Liver (tissue), 9 donors: ENCODE data around the gene CETN1. TPM values are rescaled to one million over a fixed set of nuclear protein-coding genes. Genes with fewer than 3 reads are reported as not detected.

ENCODE experiments used
- DNase-seq: peaks from one replicate; pipeline ENCODE4 v3.0.0-alpha.2; 2017; ENCODE audit warnings: low spot score
- H3K27ac ChIP-seq, 2 donors: one replicate each; pipeline ENCODE4 v1.7.0; 2013; ENCODE audit warnings: inconsistent platforms in 2 of 2, low read length in 2 of 2, control low read depth in 1 of 2, low read depth in 1 of 2, mild to moderate bottlenecking in 1 of 2
- H3K27me3 ChIP-seq, 4 donors: one replicate each; pipeline versions ENCODE4 v1.6.1 to v1.7.0; 2013; ENCODE audit warnings: low read length in 3 of 4, inconsistent platforms in 1 of 4, mild to moderate bottlenecking in 1 of 4, moderate library complexity in 1 of 4; ENCODE audit not compliant: control insufficient read depth in 4 of 4, insufficient read depth in 4 of 4
- H3K36me3 ChIP-seq, 4 donors: one replicate each; pipeline versions ENCODE4 v1.6.1 to v1.7.0; 2013; ENCODE audit warnings: low read length in 3 of 4, mild to moderate bottlenecking in 3 of 4, low read depth in 1 of 4, moderate library complexity in 1 of 4; ENCODE audit not compliant: control insufficient read depth in 4 of 4, insufficient read depth in 3 of 4
- H3K4me1 ChIP-seq, 4 donors: one replicate each; pipeline versions ENCODE4 v1.6.1 to v1.7.0; 2013; ENCODE audit warnings: low read length in 3 of 4, mild to moderate bottlenecking in 3 of 4, moderate library complexity in 1 of 4; ENCODE audit not compliant: control insufficient read depth in 4 of 4, insufficient read depth in 4 of 4
- H3K4me3 ChIP-seq, 3 donors: one replicate each; pipeline versions ENCODE4 v1.6.1 to v1.7.0; 2013; ENCODE audit warnings: low read length in 3 of 3, control low read depth in 1 of 3, low read depth in 1 of 3, mild to moderate bottlenecking in 1 of 3
- H3K9ac ChIP-seq, 2 donors: one replicate each; pipeline ENCODE4 v1.7.0; 2013; ENCODE audit warnings: low read length in 2 of 2, mild to moderate bottlenecking in 2 of 2, moderate library complexity in 2 of 2, control low read depth in 1 of 2, low read depth in 1 of 2
- H3K9me3 ChIP-seq, 4 donors: one replicate each; pipeline versions ENCODE4 v1.6.1 to v1.7.0; 2013; ENCODE audit warnings: low read length in 3 of 4; ENCODE audit not compliant: control insufficient read depth in 4 of 4
- ATF3 ChIP-seq: IDR thresholded peaks from 2 replicates; pipeline ENCODE4 v1.6.1; 2016; ENCODE audit warnings: antibody characterized with exemption
- EGR1 ChIP-seq, 2 donors: IDR thresholded peaks; 2 replicates each; pipeline ENCODE4 v1.6.1; 2016 to 2018; ENCODE audit warnings: antibody characterized with exemption in 2 of 2, low read depth in 2 of 2
- FOXA1 ChIP-seq: IDR thresholded peaks from 2 replicates; pipeline ENCODE4 v1.6.1; 2016; ENCODE audit warnings: antibody characterized with exemption
- FOXA2 ChIP-seq: IDR thresholded peaks from 2 replicates; pipeline ENCODE4 v1.6.1; 2016; ENCODE audit warnings: antibody characterized with exemption
- GABPA ChIP-seq, 2 donors: IDR thresholded peaks in 1 of 2; conservative IDR thresholded peaks in 1 of 2; 2 replicates each; pipeline ENCODE4 v1.6.1; 2016; ENCODE audit warnings: antibody characterized with exemption in 2 of 2, mild to moderate bottlenecking in 1 of 2, moderate library complexity in 1 of 2
- HNF4A ChIP-seq, 2 donors: conservative IDR thresholded peaks; 2 replicates each; pipeline ENCODE4 v1.6.1; 2016; ENCODE audit warnings: antibody characterized with exemption in 2 of 2, mild to moderate bottlenecking in 2 of 2
- HNF4G ChIP-seq: IDR thresholded peaks from 2 replicates; pipeline ENCODE4 v1.6.1; 2016; ENCODE audit warnings: antibody characterized with exemption
- JUND ChIP-seq, 2 donors: IDR thresholded peaks; 2 replicates each; pipeline ENCODE4 v1.6.1; 2016; ENCODE audit warnings: antibody characterized with exemption in 2 of 2
- MAX ChIP-seq: IDR thresholded peaks from 2 replicates; pipeline ENCODE4 v1.6.1; 2016; ENCODE audit warnings: antibody characterized with exemption
- NR2F2 ChIP-seq: IDR thresholded peaks from 2 replicates; pipeline ENCODE4 v1.6.1; 2016; ENCODE audit warnings: antibody characterized with exemption
- RAD21 ChIP-seq, 2 donors: IDR thresholded peaks; 2 replicates each; pipeline ENCODE4 v1.6.1; 2016; ENCODE audit warnings: antibody characterized with exemption in 2 of 2, mild to moderate bottlenecking in 2 of 2
- RXRA ChIP-seq, 2 donors: IDR thresholded peaks; 2 replicates each; pipeline ENCODE4 v1.6.1; 2017 to 2018; ENCODE audit warnings: antibody characterized with exemption in 2 of 2, mild to moderate bottlenecking in 1 of 2
- SP1 ChIP-seq: IDR thresholded peaks from 2 replicates; pipeline ENCODE4 v1.6.1; 2018; ENCODE audit warnings: antibody characterized with exemption, mild to moderate bottlenecking
- TAF1 ChIP-seq: conservative IDR thresholded peaks from 2 replicates; pipeline ENCODE4 v1.6.1; 2016; ENCODE audit warnings: antibody characterized with exemption, mild to moderate bottlenecking
- YY1 ChIP-seq: IDR thresholded peaks from 2 replicates; pipeline ENCODE4 v1.6.1; 2016; ENCODE audit warnings: antibody characterized with exemption, mild to moderate bottlenecking
- WGBS: extraction: QIAGEN DNeasy Blood & Tissue Kit; methylation state at CpG from one replicate; pipeline ENCODE4 v1.1.7; 2013; 5-methylcytosine and 5-hydroxymethylcytosine counted together
- polyA plus RNA-seq, 2 donors: library from polyadenylated mRNA; stranded (reverse) in 1 of 2; unstranded in 1 of 2; fragments of 200-250 nt in 1 of 2; fragments of >200 nt in 1 of 2; fragmentation: Nextera tagmentation in 1 of 2; extraction: Ambion mirVana in 1 of 2; gene quantifications; one replicate each; pipeline versions ENCODE4 v1.2.1 to v1.2.3, GENCODE V29; 2013 to 2015
- total RNA-seq, 2 donors: library from RNA; depleted of rRNA; stranded (reverse); fragments of >200 nt; gene quantifications; one replicate each; pipeline ENCODE4 v1.2.3, GENCODE V29; 2014
- TF ChIP-seq, protein P1 (sequence below): IDR thresholded peaks from 2 replicates; pipeline ENCODE4 v1.6.1; 2016; ENCODE audit warnings: antibody characterized with exemption
- TF ChIP-seq, protein P2 (sequence below): IDR thresholded peaks from 2 replicates; pipeline ENCODE4 v1.6.1; 2016; ENCODE audit warnings: antibody characterized with exemption, mild to moderate bottlenecking
- TF ChIP-seq, protein P3 (sequence below): fragments of 150-350 bp; IDR thresholded peaks from 2 replicates; pipeline ENCODE4 v1.5.1; 2017; ENCODE audit warnings: improper control_type of control experiment, low read depth, low read length; ENCODE audit not compliant: missing input control
- donor health status: healthy.
- donor health status: healthy.
- donor health status: healthy.
- donor health status: healthy.
- donor health status: healthy.

CETN1 gene
- total and polyA plus RNA-seq, 4 donors: not detected

DNA sequence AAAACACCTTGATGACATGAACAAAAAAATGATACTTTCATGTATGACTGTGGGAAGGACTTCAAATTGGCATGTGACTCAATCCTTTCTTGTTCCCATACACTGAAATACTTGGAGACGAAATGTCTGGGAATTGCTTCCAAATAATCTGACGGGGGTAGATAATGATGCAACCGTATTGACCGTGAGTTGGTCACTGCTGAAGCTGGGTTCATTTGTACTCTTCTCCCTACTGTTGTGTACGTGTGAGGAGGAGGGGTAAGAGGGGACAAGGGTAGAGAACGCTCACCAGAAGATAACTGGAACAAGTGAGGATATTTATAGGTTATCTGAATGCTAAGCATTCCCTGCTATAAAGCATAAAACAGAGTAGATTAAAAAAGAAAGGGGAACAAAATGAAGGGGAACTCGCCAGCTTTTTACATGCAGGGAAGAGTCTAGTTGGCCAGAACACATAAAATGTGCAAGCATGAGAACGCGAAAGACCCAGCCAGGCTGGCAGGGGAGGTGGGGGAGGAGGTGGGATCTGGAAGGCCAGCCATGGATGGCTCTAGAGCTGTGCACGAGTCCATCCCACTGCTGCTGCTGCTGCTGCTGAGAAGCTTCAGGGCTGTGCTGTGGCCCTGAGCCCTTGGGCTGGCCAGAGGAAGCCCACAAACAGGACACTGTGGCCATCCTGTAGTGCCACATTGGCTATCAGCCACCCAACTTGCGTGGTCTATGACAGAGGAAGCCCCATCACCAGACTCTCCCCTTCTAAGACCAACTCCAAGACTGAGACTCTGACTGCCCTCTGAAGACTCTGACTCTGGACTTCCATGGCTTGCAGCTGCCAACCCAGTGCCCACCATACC lies 15.2 kb upstream of the CETN1 start:
- TF ChIP-seq YY1: no peak
- WGBS: 56% methylated on average over 11 of the region's 11 CpGs
- Histone ChIP-seq H3K4me1 (no peaks in the 10 kb centered on the region), H3K27me3 (no peaks in the 10 kb centered on the region), H3K36me3 (no peaks in the 10 kb centered on the region), H3K4me3 (no peak overlapping the region), H3K9me3 (no peaks in the 10 kb centered on the region), H3K27ac (no peak overlapping the region), H3K9ac (no peak overlapping the region)
- DNase-seq: no peak

DNA sequence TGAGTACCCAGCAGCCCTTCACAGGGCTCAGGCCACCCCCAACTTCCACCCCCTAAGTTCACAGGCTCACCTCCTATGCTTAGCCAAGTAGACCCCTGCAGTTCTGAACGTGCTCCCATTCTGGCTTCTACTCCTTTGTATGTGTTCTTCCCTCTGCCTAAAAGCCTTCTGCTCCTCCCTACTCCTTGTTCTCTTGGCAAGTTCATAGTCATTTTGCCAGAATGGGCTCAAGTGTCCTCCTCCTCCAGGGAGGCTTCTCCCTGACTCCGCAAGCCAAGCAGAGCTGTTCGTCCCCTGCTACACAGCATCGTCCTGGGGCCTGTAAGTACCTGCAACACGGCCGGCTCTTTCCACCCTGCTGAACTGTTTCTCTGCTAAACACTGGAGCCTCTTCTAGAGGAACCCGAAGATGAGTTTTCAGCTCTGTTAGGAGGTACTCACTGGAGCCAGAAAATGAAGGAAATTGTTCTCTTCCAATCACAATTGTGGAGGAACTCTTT lies 14.6 kb upstream of the CETN1 start:
- H3K36me3 ChIP-seq: no peaks in the 10 kb centered on the region
- TF ChIP-seq RXRA (IDR thresholded peaks at IDR 0.05) (no peak), EGR1 (IDR thresholded peaks at IDR 0.05; ENCODE audit: low read depth in 2 of 2) (no peak), MAX (no peak), SP1 (no peak)
- H3K4me1 ChIP-seq: no peaks in the 10 kb centered on the region
- no peaks in the 10 kb centered on the region for H3K27me3 ChIP-seq
- DNase-seq: no peak
- H3K9me3 ChIP-seq: no peaks in the 10 kb centered on the region
- no peak overlapping the region for H3K9ac ChIP-seq
- no peak overlapping the region for H3K27ac ChIP-seq
- H3K4me3 ChIP-seq: no peak overlapping the region
- 89% methylated on average over 7 of the region's 7 CpGs for WGBS

- Histone ChIP-seq H3K4me3 (no peak overlapping the region), H3K9me3 (no peaks in the 10 kb centered on the region), H3K27ac (no peak overlapping the region), H3K27me3 (no peaks in the 10 kb centered on the region), H3K36me3 (no peaks in the 10 kb centered on the region), H3K9ac (no peak overlapping the region), H3K4me1 (no peaks in the 10 kb centered on the region)
- 82% methylated on average over 3 of the region's 3 CpGs for WGBS
- TF ChIP-seq, protein P1, sequence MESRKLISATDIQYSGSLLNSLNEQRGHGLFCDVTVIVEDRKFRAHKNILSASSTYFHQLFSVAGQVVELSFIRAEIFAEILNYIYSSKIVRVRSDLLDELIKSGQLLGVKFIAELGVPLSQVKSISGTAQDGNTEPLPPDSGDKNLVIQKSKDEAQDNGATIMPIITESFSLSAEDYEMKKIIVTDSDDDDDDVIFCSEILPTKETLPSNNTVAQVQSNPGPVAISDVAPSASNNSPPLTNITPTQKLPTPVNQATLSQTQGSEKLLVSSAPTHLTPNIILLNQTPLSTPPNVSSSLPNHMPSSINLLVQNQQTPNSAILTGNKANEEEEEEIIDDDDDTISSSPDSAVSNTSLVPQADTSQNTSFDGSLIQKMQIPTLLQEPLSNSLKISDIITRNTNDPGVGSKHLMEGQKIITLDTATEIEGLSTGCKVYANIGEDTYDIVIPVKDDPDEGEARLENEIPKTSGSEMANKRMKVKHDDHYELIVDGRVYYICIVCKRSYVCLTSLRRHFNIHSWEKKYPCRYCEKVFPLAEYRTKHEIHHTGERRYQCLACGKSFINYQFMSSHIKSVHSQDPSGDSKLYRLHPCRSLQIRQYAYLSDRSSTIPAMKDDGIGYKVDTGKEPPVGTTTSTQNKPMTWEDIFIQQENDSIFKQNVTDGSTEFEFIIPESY: no peak
- TF ChIP-seq MAX (no peak), RAD21 (IDR thresholded peaks at IDR 0.05) (no peak), HNF4A (conservative IDR thresholded peaks at IDR 0.05) (no peak), EGR1 (IDR thresholded peaks at IDR 0.05; ENCODE audit: low read depth in 2 of 2) (no peak), FOXA1 (no peak), HNF4G (no peak), RXRA (IDR thresholded peaks at IDR 0.05) (no peak), JUND (IDR thresholded peaks at IDR 0.05) (no peak), NR2F2 (no peak), GABPA (IDR thresholded peaks at IDR 0.05 in 1 of 2, conservative IDR thresholded peaks at IDR 0.05 in 1 of 2) (no peak), TAF1 (no peak), FOXA2 (no peak), YY1 (no peak), SP1 (no peak), ATF3 (no peak)
- TF ChIP-seq, protein P2, sequence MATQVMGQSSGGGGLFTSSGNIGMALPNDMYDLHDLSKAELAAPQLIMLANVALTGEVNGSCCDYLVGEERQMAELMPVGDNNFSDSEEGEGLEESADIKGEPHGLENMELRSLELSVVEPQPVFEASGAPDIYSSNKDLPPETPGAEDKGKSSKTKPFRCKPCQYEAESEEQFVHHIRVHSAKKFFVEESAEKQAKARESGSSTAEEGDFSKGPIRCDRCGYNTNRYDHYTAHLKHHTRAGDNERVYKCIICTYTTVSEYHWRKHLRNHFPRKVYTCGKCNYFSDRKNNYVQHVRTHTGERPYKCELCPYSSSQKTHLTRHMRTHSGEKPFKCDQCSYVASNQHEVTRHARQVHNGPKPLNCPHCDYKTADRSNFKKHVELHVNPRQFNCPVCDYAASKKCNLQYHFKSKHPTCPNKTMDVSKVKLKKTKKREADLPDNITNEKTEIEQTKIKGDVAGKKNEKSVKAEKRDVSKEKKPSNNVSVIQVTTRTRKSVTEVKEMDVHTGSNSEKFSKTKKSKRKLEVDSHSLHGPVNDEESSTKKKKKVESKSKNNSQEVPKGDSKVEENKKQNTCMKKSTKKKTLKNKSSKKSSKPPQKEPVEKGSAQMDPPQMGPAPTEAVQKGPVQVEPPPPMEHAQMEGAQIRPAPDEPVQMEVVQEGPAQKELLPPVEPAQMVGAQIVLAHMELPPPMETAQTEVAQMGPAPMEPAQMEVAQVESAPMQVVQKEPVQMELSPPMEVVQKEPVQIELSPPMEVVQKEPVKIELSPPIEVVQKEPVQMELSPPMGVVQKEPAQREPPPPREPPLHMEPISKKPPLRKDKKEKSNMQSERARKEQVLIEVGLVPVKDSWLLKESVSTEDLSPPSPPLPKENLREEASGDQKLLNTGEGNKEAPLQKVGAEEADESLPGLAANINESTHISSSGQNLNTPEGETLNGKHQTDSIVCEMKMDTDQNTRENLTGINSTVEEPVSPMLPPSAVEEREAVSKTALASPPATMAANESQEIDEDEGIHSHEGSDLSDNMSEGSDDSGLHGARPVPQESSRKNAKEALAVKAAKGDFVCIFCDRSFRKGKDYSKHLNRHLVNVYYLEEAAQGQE: no peak
- TF ChIP-seq, protein P3, sequence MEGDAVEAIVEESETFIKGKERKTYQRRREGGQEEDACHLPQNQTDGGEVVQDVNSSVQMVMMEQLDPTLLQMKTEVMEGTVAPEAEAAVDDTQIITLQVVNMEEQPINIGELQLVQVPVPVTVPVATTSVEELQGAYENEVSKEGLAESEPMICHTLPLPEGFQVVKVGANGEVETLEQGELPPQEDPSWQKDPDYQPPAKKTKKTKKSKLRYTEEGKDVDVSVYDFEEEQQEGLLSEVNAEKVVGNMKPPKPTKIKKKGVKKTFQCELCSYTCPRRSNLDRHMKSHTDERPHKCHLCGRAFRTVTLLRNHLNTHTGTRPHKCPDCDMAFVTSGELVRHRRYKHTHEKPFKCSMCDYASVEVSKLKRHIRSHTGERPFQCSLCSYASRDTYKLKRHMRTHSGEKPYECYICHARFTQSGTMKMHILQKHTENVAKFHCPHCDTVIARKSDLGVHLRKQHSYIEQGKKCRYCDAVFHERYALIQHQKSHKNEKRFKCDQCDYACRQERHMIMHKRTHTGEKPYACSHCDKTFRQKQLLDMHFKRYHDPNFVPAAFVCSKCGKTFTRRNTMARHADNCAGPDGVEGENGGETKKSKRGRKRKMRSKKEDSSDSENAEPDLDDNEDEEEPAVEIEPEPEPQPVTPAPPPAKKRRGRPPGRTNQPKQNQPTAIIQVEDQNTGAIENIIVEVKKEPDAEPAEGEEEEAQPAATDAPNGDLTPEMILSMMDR: no peak
- DNase-seq: no peak
Observed at GRCh38 chr18:567122-567521, 13.1 kb upstream of the CETN1 start.
